ENCODE data around the gene MARK2.

Gene MARK2

DNA sequence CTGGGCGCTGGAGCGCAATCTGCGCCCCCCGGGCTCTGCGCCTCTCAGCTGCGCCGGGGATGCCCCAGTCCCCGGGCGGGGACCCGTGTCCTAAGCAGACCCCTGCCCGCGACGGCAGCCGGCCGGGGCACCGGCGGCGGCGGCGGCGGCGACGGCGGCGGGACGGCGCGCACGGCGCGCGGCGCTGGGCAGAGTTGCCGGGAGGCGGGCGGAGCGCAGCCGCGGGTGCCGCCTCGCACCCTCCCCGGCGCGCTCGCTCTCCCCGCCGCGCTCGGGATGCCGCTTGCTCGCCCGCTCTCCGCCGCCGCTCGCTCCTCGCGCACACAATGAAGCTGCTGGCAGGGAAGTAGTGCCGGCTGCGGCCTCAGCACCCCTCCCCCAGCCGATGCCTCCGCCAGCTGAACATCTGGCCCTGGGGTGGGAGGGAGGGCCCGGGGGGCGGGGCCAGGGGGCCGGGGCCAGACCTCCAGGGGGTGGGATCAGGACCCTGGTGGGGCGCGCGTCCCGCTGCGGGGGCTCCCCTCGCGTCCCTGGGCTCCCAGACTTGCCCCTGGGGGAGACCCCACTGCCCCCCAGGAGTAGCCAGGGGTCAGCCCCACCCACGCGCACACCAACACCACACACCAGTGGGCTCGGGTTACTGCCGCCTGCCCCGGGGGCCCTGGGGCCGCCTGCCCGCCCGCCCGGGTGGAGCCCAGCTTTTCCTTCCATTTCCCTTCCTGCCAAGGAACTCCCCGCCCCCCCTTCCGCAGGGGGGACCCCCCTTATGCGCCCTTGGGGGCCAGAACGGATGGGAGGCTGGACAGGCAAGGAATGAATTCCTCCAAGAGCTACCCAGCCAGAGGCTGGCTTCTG is 78.2 kb downstream of the MARK2 start, which contains the start of gene RCOR2:
Gene RCOR2, minus strand, starts transcription at position 328 of the 855 bp plus-strand sequence. CDS start 708 bp downstream, outside the sequence.
- TF ChIP-seq, protein P1, sequence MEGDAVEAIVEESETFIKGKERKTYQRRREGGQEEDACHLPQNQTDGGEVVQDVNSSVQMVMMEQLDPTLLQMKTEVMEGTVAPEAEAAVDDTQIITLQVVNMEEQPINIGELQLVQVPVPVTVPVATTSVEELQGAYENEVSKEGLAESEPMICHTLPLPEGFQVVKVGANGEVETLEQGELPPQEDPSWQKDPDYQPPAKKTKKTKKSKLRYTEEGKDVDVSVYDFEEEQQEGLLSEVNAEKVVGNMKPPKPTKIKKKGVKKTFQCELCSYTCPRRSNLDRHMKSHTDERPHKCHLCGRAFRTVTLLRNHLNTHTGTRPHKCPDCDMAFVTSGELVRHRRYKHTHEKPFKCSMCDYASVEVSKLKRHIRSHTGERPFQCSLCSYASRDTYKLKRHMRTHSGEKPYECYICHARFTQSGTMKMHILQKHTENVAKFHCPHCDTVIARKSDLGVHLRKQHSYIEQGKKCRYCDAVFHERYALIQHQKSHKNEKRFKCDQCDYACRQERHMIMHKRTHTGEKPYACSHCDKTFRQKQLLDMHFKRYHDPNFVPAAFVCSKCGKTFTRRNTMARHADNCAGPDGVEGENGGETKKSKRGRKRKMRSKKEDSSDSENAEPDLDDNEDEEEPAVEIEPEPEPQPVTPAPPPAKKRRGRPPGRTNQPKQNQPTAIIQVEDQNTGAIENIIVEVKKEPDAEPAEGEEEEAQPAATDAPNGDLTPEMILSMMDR (IDR thresholded peaks at IDR 0.05; ENCODE audit: extremely low read depth, missing control alignments): no peak
- peak; percentile 94 for DNase-seq (ENCODE audit: low spot score)

GRCh38 chr11:63917692-63918506 is 79.0 kb downstream of the MARK2 start:
- DNase-seq (ENCODE audit: low spot score): peak; percentile 70
- TF ChIP-seq, protein P1 (IDR thresholded peaks at IDR 0.05; ENCODE audit: extremely low read depth, missing control alignments): no peak

- peak; percentile 40 for DNase-seq (ENCODE audit: low spot score)
- TF ChIP-seq, protein P1 (IDR thresholded peaks at IDR 0.05; ENCODE audit: extremely low read depth, missing control alignments): no peak
Measured at GRCh38 chr11:63918507-63919191, 79.7 kb downstream of the MARK2 start.

DNA sequence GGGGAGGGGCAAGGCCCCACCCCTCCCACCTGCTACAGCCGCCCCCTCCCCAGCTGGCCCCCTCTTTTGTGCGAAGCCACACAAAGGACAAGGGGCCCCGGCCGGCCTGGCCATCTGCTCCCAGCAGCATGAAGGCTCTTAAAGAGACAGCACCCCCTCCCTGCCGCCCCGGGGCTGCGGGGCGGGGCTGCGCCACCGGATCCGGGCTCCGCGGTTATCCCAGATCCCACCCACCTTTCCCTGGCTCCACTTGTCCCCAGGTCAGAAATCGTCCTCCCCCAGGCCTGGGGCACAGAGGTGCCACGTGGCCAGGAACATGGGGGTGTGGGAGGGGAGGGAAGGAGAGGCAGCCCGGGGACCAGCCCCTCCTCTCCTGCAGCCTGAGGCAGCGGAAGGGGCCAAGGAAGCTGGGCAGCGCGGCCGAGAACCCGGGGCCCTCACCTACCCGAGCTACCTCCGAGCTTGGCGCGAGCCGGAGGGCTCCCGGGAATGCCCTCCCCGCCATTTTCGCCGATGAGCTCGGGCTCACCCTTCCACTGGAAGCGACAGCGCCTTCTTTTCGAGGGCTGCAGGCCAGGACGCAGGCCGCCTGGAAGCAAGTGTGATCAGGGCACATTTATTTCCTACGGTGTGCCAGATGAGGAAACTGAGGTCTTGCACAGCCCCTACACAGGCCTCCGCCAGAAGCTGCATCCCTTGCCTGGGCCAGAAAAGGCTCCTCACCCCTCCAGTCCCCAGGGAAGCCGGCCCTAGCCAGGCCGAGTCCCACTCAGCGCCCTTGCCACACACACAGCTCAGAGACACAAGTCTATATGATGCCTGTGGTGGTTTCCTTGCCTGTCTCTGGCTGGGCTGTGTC is 80.6 kb downstream of the MARK2 start:
- DNase-seq (ENCODE audit: low spot score): peak; percentile 51
- TF ChIP-seq, protein P1 (IDR thresholded peaks at IDR 0.05; ENCODE audit: extremely low read depth, missing control alignments): no peak

DNA sequence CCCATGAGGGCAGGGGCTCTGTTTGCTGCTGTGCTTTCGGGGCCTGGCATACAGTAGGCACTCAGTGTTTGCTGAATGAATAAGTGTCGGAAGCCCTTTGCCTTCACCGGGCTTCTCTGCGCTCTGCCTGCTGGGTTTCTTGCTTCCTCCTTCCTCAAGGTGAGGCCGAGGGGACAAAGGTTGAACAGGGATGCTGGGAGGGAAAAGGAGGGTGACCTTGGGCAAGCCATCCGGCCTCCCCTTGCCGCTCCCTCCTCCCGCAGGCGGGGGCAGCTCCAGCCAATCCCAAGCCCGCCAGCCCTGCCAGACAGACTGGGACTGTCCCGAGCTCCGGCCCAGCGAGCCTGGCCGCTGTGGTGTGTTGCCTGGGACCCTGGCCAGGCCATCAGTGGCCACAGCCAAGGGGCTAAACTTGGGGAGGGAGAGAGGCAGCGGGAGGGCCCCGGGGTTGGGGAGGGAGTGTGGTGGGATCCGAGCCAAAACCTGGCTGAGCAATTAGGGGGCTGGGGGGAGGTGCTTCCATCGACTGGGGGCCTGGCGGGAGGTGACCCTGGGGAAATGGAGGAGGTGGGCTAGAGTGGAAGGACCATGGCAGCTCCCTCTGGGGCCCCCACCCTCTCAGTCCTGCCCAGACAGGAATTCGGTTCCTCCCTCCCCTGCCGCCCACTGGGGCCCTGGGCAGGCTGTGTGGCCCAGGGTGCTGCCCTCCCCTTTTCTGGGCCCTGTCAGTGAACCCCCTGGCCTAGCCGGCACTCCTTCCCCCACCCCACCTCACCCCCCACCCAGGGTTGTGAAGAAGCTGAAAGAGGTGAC is 81.4 kb downstream of the MARK2 start:
- TF ChIP-seq, protein P1 (IDR thresholded peaks at IDR 0.05; ENCODE audit: extremely low read depth, missing control alignments): no peak
- peak; percentile 17 for DNase-seq (ENCODE audit: low spot score)

- DNase-seq (ENCODE audit: low spot score): peak; percentile 71
- TF ChIP-seq, protein P1 (IDR thresholded peaks at IDR 0.05; ENCODE audit: extremely low read depth, missing control alignments): peak; percentile 42
Measured at GRCh38 chr11:63920939-63921417, 82.1 kb downstream of the MARK2 start.

All from GM20000 (cell line).